LNCaP clone FGC (cell line): ENCODE measurements around the gene TNFRSF19.

Experiments
- DNase-seq: peaks from one replicate; pipeline ENCODE4 v3.0.0-alpha.2; 2011; ENCODE audit warnings: low read depth
- H3K4me3 ChIP-seq: 2 replicates; pipeline ENCODE4 v1.5.1; 2011; ENCODE audit warnings: mild to moderate bottlenecking, low read depth, low read length, control low read depth
- CTCF ChIP-seq: IDR thresholded peaks from 2 replicates; pipeline ENCODE4 v1.5.1; 2012; ENCODE audit warnings: mild to moderate bottlenecking; ENCODE audit not compliant: control insufficient read depth, insufficient read depth; ENCODE audit errors: extremely low read depth

TNFRSF19 gene

DNA sequence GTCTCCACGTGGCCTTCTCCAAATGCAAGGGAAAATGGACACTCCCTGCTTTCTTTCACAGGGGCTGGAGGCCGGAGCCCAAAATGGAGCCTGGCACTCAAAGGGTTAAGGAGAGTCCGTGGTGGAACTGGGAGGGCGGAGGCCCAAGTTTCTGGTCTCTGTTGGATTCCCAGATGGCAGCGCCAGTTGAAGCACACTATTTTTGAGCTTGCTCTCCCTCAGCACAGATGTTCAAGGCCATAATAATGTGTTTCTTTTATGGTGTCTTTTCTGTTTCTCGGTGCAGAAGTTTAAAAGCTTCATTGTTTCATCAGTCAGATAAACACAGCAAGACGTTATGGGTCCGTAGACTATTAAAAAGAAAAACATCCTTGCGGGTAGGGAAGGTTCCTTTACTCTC, 67.6 kb downstream of the TNFRSF19 start:
- H3K4me3 ChIP-seq, result no peak overlapping the region
- no peak for TF ChIP-seq CTCF
- no peak for DNase-seq

- no peak for DNase-seq
- TF ChIP-seq CTCF, result no peak
- no peak overlapping the region for H3K4me3 ChIP-seq
These were observed 69.5 kb downstream of the TNFRSF19 start for GRCh38 chr13:23639674-23640073.

DNA sequence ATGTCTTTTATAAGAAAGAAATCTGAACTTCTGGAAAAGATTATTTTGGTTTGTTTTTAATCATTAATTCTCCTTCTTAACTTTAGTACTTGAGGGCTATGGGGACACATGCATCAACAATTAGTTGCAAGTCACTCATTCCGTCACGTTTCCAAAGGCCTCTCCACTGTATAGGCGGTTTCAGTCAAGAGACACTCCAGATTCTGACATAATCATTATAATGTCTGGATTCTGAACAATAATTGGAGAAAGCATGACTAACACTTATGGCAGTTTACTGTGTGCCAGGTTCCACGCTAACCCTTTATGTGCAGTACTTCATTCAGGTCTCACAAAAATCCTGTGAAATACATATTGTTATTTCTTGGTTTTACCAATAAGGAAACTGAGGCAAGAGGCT, 71.9 kb downstream of the TNFRSF19 start:
- no peak overlapping the region for H3K4me3 ChIP-seq
- DNase-seq, result no peak
- no peak for TF ChIP-seq CTCF

- no peak for TF ChIP-seq CTCF
- no peak overlapping the region for H3K4me3 ChIP-seq
- no peak for DNase-seq
These were observed 73.3 kb downstream of the TNFRSF19 start for GRCh38 chr13:23643338-23644125.

DNA sequence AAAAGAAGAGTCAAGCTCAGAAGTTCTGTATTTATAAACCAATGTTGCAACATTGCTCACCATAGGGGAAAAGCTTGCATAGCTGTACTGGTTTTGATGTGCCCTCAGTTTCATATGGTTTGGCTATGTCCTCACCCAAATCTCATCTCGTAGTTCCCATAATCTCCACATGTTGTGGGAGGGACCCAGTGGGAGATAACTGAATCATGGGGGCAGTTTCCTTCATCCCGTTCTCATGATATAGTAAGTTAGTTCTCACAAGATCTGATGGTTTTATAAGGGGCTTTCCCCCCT, 73.9 kb downstream of the TNFRSF19 start:
- DNase-seq, result no peak
- no peak for TF ChIP-seq CTCF
- no peak overlapping the region for H3K4me3 ChIP-seq

DNA sequence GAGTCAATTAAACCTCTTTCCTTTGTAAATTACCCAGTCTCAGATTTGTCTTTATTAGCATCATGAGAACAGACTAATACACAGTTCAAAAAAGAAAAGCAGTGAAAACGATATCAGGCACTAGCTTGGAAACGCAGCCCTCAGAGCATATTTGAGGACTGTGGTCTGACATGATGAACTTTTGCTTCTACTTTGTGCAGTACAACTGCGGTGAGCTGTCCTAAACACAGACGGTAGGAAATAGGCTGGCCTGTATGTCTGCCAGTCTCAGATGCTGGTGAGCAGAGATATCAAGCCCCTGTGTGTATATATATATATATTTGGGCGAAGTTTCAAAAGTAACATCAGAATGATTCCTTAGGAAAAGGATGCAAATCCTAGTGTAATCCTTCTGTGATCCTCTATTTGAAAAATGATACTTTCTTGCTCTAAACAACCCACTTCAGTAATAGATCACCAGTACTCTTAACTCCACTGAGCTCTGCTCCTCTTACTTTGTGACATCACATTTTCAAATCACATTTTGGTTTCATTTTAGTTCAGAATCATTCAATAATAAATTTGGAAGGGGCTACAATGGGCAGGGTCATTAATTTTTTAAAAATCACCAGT, 74.4 kb downstream of the TNFRSF19 start:
- no peak overlapping the region for H3K4me3 ChIP-seq
- TF ChIP-seq CTCF, result no peak
- DNase-seq, result no peak

GRCh38 chr13:23645851-23646250, 75.6 kb downstream of the TNFRSF19 start:
- H3K4me3 ChIP-seq, result no peak overlapping the region
- no peak for DNase-seq
- no peak for TF ChIP-seq CTCF
